Activated CD4-positive, alpha-beta T cell treated with anti-CD3 and anti-CD28 coated beads, Interleukin-2, amount 10 ng/mL, durations not matched to agents 24 days and 14 days (primary cell): ENCODE data around the gene NACC1. TPM values are rescaled to one million over a fixed set of nuclear protein-coding genes. Genes with fewer than 3 reads are reported as not detected.

Source experiments
- DNase-seq: peaks from one replicate; pipeline ENCODE4 v3.0.0; 2022
- H3K27ac Mint-ChIP-seq: one replicate; pipeline ENCODE4 v1.8.0; 2022; ENCODE audit warnings: mild to moderate bottlenecking, mixed read lengths
- H3K27me3 Mint-ChIP-seq: one replicate; pipeline ENCODE4 v1.8.0; 2022; ENCODE audit warnings: mixed read lengths
- H3K36me3 Mint-ChIP-seq: one replicate; pipeline ENCODE4 v1.8.0; 2022; ENCODE audit warnings: low read depth, mild to moderate bottlenecking, mixed read lengths
- H3K4me1 Mint-ChIP-seq: one replicate; pipeline ENCODE4 v1.8.0; 2021; ENCODE audit warnings: mixed read lengths
- H3K4me3 Mint-ChIP-seq: one replicate; pipeline ENCODE4 v1.8.0; 2022; ENCODE audit warnings: mild to moderate bottlenecking, moderate library complexity, mixed read lengths
- H3K9me3 Mint-ChIP-seq: one replicate; pipeline ENCODE4 v1.8.0; 2021; ENCODE audit warnings: mixed read lengths
- intact Hi-C: fragments of 100-400 bp; cut with micrococcal nuclease; formaldehyde crosslinking; loops from one replicate; pipeline ENCODE4 v1.15.1; 2023
- total RNA-seq: library from RNA; stranded (reverse); gene quantifications from 2 replicates; pipeline ENCODE4 v1.2.3, GENCODE V29; 2022

Gene NACC1
- total RNA-seq, 1 donor from 2014 or later: 121 TPM

DNA sequence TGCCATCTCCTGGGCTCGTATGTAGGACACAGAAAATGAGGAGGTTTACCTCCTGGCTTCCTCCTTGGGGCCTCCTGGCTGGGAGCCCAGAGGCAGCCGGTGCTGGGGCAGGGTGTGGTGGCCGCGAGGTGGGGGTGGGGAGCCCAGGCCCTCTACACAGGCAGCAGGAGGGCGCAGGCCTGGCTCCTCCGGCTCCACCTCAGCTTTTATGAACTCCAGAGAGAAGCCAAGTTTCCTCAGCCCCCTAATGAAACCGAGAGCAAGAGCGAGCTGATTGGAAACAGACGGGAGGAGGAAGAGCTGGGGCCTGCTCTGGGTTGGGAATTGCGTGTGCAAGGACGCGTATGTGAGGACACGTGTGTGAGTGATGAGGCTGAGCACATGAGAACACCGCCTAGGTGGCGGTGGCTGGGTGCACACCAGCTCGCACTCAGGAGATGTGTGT is 38.5 kb upstream of the NACC1 start:
- intact Hi-C loops: no loop called here
- Mint-ChIP-seq H3K36me3 (no peaks in the 10 kb centered on the region), H3K27me3 (no peaks in the 10 kb centered on the region), H3K27ac (no peak overlapping the region), H3K4me3 (no peak overlapping the region), H3K9me3 (no peaks in the 10 kb centered on the region), H3K4me1 (no peaks in the 10 kb centered on the region)
- no peak for DNase-seq

DNA sequence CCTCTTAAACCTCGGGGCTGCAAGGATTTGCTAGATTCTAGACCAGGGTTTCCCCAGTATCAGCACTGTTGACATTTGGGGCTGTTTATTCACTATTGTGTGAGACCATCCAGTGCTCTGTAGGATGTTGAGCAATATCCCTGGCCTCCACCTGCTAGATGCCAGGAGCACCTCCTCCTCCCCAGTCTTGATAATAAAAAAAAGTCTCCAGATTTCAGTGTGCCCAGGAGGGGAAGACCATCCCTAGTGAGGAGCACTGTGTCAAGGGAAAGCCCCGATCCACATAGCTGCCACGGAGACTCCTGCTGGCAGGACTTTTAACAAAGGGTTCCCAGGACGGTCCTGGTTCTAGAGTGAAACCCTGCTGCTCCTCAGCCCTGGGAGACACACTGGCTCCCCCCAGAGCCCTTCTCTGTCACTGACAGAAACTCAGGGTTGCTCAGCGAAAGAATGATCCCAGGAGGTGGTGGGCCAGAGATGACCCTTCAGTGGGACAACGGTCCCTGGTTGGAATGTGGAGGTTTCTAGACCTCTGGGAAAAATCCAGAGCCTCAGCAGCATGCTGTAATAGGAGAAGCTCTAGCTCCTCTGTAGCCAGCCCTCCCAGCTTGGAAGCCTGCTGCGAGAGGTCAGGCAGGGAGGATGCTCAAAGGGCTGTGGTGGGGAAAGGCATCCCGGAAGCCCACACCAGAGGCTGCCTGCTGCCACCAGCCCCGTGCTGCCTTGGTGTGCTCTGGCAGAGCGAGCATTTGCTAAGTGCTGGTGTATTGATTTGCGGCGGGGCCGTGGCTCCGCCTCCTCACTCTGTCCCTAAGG is 35.7 kb upstream of the NACC1 start:
- no peaks in the 10 kb centered on the region for H3K36me3 Mint-ChIP-seq
- H3K27me3 Mint-ChIP-seq: no peaks in the 10 kb centered on the region

DNA sequence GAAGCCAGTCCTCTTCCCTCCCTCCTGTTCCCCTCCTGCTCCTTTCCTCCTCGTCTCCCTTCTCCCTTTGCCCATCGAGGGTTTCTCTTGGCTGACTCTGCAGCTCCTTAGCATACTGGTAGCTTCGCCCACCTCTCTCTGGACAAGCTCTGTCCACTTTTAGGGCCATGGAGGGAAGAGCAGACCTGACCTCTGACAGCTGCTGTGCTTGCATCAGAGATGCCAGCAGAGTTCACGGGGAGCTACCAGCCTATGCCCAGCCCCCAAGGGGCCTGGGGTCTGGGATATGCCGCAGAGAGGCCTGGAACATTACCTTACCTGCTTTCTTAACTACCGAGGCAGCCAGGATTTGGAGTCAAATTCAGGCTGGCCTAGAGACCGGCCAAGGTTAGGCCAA is 35.1 kb upstream of the NACC1 start:
- intact Hi-C loops: no loop called here
- no peak overlapping the region for H3K4me3 Mint-ChIP-seq
- no peaks in the 10 kb centered on the region for H3K27me3 Mint-ChIP-seq
- no peaks in the 10 kb centered on the region for H3K36me3 Mint-ChIP-seq
- no peak for DNase-seq
- H3K27ac Mint-ChIP-seq: no peak overlapping the region
- no peaks in the 10 kb centered on the region for H3K9me3 Mint-ChIP-seq
- no peaks in the 10 kb centered on the region for H3K4me1 Mint-ChIP-seq

More for the DNA sequence above, 35.7 kb upstream of the NACC1 start:
- H3K4me1 Mint-ChIP-seq: no peaks in the 10 kb centered on the region
- no peaks in the 10 kb centered on the region for H3K9me3 Mint-ChIP-seq
- DNase-seq: no peak
- no peak overlapping the region for H3K4me3 Mint-ChIP-seq
- intact Hi-C loops: no loop called here
- H3K27ac Mint-ChIP-seq: no peak overlapping the region

DNA sequence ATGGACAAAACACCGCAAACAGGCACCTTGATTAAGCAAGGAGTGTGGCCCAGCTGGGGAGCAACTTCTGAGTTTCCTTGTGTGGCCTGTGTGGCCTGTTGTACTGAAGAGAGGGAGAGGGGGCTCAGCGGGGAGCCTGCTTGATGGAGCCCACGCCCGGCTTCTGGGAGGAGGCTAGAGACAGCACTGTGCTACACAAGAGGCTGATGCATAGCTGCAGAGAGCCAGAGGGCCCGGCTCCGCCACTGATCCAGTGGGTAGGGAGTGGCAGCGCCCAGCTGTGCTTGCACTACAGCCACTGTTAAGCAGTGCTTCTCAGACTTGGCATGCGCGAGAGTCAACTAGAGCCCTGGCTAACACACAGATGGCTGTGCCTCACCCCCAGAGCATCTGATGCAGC is 34.4 kb upstream of the NACC1 start:
- H3K36me3 Mint-ChIP-seq: no peaks in the 10 kb centered on the region
- no peak overlapping the region for H3K4me3 Mint-ChIP-seq
- DNase-seq: no peak
- intact Hi-C loops: no loop called here
- H3K27ac Mint-ChIP-seq: no peak overlapping the region
- no peaks in the 10 kb centered on the region for H3K27me3 Mint-ChIP-seq
- no peaks in the 10 kb centered on the region for H3K4me1 Mint-ChIP-seq
- H3K9me3 Mint-ChIP-seq: no peaks in the 10 kb centered on the region

DNA sequence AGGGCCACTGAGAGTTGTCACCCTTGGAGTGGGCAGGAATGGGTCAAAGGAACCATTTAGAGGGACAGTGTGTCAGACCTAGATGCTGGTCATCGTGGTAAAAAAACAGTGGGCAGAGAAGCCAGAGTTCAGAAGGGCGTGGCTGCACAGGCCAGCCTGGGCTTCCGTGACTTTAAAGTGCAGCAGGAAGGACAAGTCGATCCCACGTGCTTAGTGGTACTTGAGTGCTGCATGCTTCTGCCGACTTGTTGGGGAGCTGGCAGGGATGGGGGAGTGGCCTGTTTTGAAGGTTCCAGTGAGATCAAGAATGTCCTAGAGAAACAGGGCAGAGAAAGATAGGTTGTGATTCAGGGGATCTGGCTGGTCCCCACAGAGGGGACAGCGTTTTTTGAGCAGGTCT is 32.4 kb upstream of the NACC1 start:
- H3K4me3 Mint-ChIP-seq: no peak overlapping the region
- no peak for DNase-seq
- intact Hi-C loops: no loop called here

DNA sequence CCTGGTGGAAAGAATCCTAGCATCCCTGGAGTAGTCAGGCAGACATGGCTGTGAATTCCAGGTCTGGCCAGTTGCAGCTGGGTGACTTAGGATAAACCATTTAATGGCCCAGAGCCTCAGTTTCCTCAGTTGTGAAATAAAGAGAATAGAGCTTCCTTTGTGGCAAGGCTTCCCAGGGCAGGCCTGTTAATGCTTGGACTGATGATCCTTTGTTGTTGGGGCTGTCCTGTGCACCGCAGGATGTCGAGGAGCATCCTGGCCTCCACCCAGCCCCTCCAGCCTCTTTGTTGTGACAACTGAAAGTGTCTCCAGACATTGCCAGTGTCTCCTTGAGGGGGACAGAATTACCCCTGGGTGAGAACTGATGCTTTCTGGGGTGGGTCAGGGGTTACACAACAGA is 31.7 kb upstream of the NACC1 start:
- DNase-seq: no peak
- intact Hi-C loops: no loop called here
- Mint-ChIP-seq H3K27ac (no peak overlapping the region), H3K4me3 (no peak overlapping the region), H3K36me3 (no peaks in the 10 kb centered on the region), H3K9me3 (no peaks in the 10 kb centered on the region), H3K27me3 (no peaks in the 10 kb centered on the region), H3K4me1 (no peaks in the 10 kb centered on the region)

More for the DNA sequence above, 32.4 kb upstream of the NACC1 start:
- no peaks in the 10 kb centered on the region for H3K9me3 Mint-ChIP-seq
- H3K27ac Mint-ChIP-seq: no peak overlapping the region
- H3K4me1 Mint-ChIP-seq: no peaks in the 10 kb centered on the region
- no peaks in the 10 kb centered on the region for H3K27me3 Mint-ChIP-seq
- H3K36me3 Mint-ChIP-seq: no peaks in the 10 kb centered on the region

DNA sequence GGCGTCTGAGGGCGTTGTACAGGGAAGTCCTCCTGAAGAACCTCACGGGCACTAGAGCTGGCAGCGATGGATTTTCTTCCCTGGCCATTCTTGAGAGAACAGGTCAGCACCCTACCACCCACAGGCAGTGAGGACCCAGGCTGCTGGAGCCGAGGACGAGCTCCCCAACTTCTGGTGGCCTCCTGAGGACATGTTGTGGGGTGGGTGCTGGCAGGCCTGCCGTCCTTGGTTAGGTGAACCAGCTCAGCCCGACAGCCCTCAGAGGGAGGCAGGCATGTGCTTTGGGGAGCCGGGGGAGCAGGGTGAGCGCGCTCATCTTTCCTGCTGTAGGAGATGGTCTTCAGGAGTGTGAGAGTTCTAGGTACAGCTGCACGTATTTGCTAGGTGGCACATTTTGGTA is 30.8 kb upstream of the NACC1 start:
- Mint-ChIP-seq H3K36me3 (no peaks in the 10 kb centered on the region), H3K9me3 (no peaks in the 10 kb centered on the region), H3K27ac (no peak overlapping the region), H3K4me3 (no peak overlapping the region), H3K27me3 (no peaks in the 10 kb centered on the region), H3K4me1 (no peaks in the 10 kb centered on the region)
- intact Hi-C loops: no loop called here
- no peak for DNase-seq

DNA sequence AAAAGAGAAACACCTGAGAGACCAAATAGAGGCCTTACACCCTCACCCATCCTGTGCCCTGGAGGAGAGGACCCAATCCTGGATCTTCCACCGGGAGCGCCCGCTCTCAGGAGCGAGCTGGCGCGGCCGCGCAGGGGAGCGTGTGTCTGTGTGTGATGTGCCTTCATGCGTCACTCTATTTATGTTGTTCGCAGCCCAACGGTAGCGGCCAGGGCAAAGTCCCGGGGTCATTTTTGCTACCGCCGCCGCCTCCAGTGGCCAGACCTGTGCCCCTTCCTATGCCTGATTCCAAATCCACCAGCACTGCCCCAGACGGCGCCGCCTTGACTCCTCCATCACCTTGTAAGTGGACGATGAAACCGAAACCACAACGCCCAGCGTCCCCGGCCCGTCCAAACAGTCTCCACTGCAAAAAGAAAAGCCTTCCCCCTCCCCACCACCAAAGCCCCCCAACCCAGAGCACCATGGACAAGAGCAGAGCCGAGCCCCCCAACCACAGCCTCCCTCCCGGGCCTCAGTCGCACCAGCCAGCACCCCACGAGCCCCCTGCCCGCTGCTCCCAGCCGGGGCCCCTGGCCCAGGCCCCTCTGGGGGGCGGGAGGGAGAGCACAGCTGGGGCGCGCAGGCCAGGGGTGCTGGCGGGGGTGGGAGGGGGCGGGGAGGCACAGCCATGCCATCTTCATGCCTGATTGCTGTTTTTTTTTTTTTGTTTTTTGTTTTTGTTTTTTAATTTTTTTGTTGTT is 30.1 kb upstream of the NACC1 start:
- Mint-ChIP-seq H3K36me3 (no peaks in the 10 kb centered on the region), H3K4me1 (no peaks in the 10 kb centered on the region)

DNA sequence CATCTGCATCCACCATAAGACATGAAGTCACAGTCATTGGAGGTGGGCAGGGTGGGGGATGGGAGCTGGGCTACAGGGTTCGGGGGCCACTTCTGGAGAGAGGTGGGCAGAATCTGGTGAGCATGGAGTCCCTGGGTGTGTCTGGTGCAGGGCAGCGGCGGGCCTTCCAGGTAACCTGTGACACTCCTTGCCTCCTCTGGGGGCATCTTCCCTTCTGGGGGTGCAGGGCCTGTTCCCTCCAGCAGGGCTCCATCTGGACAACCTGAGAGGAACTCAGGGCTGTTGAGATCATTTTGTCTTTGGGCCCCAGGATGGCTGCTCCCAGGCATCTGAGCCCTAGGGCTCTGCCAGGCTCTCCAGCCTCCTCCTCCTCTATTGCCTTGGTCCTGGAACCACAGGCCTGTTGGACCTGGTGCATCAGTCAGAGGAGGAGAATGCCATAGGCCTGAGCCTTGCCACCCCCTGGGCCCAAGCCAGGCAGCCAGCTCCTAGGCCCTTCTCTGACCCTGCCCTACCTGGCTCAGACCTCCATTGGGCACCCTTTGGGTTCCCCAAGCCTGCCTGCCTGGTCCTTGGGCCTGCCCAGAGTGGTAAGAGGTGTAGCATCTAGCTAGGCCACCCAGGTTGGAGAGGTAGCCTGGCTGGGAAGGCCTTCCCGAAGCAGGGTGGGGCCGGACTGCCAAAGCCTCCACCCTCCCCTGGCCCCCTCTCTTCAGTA is 28.8 kb upstream of the NACC1 start:
- H3K9me3 Mint-ChIP-seq: no peaks in the 10 kb centered on the region
- intact Hi-C loops: no loop called here
- DNase-seq: peak; percentile 63
- H3K27ac Mint-ChIP-seq: no peak overlapping the region
- H3K27me3 Mint-ChIP-seq: peaks cover 3% of the 10 kb centered on the region
- no peak overlapping the region for H3K4me3 Mint-ChIP-seq
- H3K36me3 Mint-ChIP-seq: no peaks in the 10 kb centered on the region
- peaks cover 4% of the 10 kb centered on the region for H3K4me1 Mint-ChIP-seq

More for the DNA sequence above, 30.1 kb upstream of the NACC1 start:
- Mint-ChIP-seq H3K9me3 (no peaks in the 10 kb centered on the region), H3K4me3 (no peak overlapping the region), H3K27ac (no peak overlapping the region), H3K27me3 (no peaks in the 10 kb centered on the region)
- DNase-seq: no peak
- intact Hi-C loops: no loop called here

DNA sequence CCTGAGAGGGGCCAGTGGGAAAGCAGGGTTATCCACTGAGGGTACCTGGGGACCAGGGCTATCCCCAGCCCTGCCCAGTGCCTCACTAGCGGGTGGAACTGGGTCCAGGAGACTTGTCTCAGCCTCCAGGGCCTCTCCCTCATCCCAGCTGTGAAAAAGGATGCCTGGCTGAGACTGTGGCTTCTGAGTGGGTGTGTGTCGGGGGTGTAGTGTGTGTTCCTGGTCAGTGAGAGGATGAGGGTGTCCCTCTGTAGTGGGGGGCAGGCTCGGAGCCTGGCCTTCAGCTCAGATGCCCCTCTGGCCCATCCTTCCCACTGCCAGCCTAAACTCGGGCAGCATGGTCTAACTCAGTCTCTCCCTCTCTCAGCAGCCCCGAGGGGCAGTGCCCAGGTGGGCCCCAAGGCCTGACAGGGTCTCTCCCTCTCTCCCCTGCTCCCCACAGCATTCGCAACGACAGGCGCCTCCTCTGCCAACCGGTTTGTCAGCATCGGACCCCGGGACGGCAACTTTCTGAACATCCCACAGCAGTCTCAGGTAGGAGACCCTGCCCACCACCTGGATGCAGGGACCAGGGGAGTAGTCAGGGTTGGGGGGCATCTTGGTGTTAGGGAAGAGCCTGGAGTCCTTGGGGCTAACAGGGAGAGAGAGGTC is 28.1 kb upstream of the NACC1 start:
- Mint-ChIP-seq H3K27ac (no peak overlapping the region), H3K36me3 (no peaks in the 10 kb centered on the region), H3K4me3 (no peak overlapping the region), H3K9me3 (no peaks in the 10 kb centered on the region), H3K4me1 (peaks cover 8% of the 10 kb centered on the region), H3K27me3 (peaks cover 8% of the 10 kb centered on the region)
- no peak for DNase-seq
- intact Hi-C loops: no loop called here

DNA sequence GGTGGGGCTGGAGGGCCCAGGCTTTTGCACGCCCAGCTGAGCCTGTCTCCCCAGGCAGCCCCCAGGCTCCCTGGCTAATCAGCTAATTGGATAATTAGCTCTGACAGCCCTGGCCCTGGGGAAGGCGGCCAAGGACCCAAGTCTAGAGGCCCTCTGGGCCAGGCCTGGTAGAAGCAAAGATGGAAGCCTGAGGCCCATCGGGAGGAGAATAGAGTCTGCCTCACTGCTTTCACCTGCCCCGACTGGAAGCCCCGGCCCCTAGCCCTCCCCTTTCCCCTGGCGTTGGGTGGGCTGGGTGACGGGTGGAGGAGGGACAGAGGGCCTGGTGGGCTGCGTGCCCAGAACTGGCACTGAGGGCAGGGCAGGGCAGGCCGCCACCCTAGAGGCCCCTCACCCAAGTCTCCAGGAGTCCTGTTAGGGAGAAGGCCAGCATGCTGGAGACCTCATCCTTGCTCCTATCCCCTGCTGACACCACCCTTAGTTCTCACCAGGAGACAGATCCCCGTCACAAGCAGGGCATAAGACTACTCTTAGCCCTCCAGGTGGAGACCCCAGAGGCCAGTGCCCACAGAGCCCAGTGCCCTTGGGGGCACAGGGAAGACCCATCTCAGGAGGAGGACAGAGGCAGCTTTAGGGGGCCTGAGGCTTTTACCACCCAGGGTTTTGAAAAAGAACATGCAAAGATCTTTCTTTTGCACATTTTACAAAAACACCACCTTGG is 27.4 kb upstream of the NACC1 start:
- no peak for DNase-seq
- H3K27ac Mint-ChIP-seq: no peak overlapping the region
- H3K36me3 Mint-ChIP-seq: no peaks in the 10 kb centered on the region
- no peaks in the 10 kb centered on the region for H3K9me3 Mint-ChIP-seq
- H3K4me3 Mint-ChIP-seq: no peak overlapping the region
- intact Hi-C loops: no loop called here
- H3K4me1 Mint-ChIP-seq: peaks cover 8% of the 10 kb centered on the region
- peaks cover 8% of the 10 kb centered on the region for H3K27me3 Mint-ChIP-seq

DNA sequence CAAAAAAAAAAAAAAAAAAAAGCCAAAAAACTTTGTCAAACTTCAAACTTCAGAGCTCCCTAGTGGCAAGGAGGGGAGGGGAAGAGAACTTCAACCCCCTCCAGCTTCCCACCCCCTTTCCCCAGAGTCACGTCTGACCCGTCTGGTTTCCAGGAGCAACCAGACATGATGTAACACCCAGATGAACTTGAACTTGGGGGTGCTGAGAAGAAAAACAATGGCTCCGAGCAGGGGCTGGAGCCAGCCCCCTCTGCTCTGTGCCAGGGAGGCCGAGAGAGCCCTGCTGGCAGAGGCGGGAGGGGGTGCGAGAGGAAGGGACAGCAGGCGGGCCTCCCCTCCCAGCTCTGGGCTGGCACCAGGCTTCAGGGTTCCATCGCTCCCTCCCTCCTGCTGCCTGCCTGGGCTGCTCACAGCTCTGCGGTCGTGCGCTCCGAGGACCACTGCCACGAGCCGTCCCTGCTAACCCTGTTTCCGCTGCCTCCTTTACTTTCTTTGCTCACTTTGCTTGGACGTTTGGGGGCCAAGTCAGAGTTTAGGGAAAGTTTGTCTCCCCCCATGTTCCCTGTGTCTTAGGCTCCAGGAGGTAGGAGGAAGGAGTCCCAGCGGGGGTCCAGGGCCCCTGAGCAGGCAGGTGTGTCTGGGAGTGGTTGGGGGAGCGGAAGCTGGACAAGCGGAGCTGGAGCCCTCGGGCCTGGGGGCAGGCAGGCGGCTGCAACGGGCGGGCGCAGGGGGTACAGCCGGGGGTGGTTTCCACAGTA is 26.5 kb upstream of the NACC1 start:
- no peak for DNase-seq
- Mint-ChIP-seq H3K27me3 (peaks cover 15% of the 10 kb centered on the region), H3K27ac (no peak overlapping the region), H3K4me3 (no peak overlapping the region), H3K36me3 (no peaks in the 10 kb centered on the region), H3K4me1 (peaks cover 14% of the 10 kb centered on the region), H3K9me3 (no peaks in the 10 kb centered on the region)
- intact Hi-C loops: no loop called here

DNA sequence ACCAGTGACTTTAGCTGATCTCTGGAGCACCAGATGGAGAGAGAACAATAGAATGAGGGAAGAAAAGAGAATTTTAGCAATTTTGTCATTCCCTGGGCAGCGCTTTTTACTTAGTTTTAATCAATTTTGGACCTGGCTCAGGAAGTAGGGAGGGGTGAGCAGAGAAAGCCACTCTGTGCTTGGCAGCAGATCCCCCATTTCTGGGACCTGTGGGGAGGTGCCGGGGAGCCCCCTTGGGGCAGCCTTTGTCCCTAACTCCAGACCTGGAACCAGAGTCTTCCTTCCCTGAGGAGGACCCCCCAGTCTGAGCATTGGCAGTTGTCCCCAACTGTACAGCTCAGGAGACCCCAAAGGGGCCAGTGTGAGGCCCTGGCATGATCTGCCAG is 25.9 kb upstream of the NACC1 start:
- Mint-ChIP-seq H3K4me1 (peaks cover 17% of the 10 kb centered on the region), H3K36me3 (no peaks in the 10 kb centered on the region), H3K27me3 (peaks cover 18% of the 10 kb centered on the region), H3K27ac (no peak overlapping the region), H3K4me3 (no peak overlapping the region), H3K9me3 (no peaks in the 10 kb centered on the region)
- intact Hi-C loops: no loop called here
- no peak for DNase-seq
